HepG2 (cell line): ENCODE measurements around the gene PLEKHG5. TPM values are rescaled to one million over a fixed set of nuclear protein-coding genes. Genes with fewer than 3 reads are reported as not detected.

Source experiments
- DRAP1 ChIP-seq: IDR thresholded peaks from 2 replicates; pipeline ENCODE4 v1.6.1; 2016; ENCODE audit warnings: missing genetic modification reagents, missing compliant biosample characterization
- GRHL1 ChIP-seq: sonication (generic); formaldehyde crosslinking; conservative IDR thresholded peaks from 2 replicates; pipeline ENCODE4 v1.8.0; 2022; ENCODE audit warnings: missing genetic modification reagents
- HOMEZ ChIP-seq: IDR thresholded peaks from 2 replicates; pipeline ENCODE4 v1.6.1; 2016; ENCODE audit warnings: low read depth
- KIAA2018 ChIP-seq: sonication (generic); formaldehyde crosslinking; IDR thresholded peaks from 2 replicates; pipeline ENCODE4 v1.5.0; 2020; ENCODE audit warnings: mild to moderate bottlenecking, missing genetic modification reagents, borderline replicate concordance
- NR2F1 ChIP-seq, 2 experiments: fragments of 450-650 bp in 1 of 2; formaldehyde crosslinking in 1 of 2; IDR thresholded peaks; 2 replicates each; pipeline versions ENCODE4 v1.5.0 to v1.6.1; 2016 to 2020; ENCODE audit warnings: mild to moderate bottlenecking in 1 of 2, missing compliant biosample characterization in 1 of 2, missing genetic modification reagents in 1 of 2, moderate library complexity in 1 of 2
- PRDM15 ChIP-seq: sonication (generic); formaldehyde crosslinking; IDR thresholded peaks from 2 replicates; pipeline ENCODE4 v1.4.0; 2020; ENCODE audit warnings: missing genetic modification reagents
- ZNF124 ChIP-seq: sonication (generic); formaldehyde crosslinking; IDR thresholded peaks from 2 replicates; pipeline ENCODE4 v1.4.0; 2020; ENCODE audit warnings: missing genetic modification reagents
- ZNF18 ChIP-seq: sonication (generic); formaldehyde crosslinking; IDR thresholded peaks from 2 replicates; pipeline ENCODE4 v1.8.0; 2022; ENCODE audit warnings: mild to moderate bottlenecking, missing genetic modification reagents; ENCODE audit not compliant: insufficient replicate concordance
- ZNF616 ChIP-seq: sonication (generic); formaldehyde crosslinking; IDR thresholded peaks from 2 replicates; pipeline ENCODE4 v1.5.0; 2020; ENCODE audit warnings: low read depth, mild to moderate bottlenecking, missing genetic modification reagents
- polyA plus RNA-seq, 8 experiments: library from polyadenylated mRNA; depleted of rRNA in 3 of 8; stranded (reverse) in 7 of 8; unstranded in 1 of 8; fragments of >200 nt; fragmentation: Illumina TruSeq in 4 of 8; extraction: Trizol in 4 of 8; gene quantifications; 2 replicates each; pipeline versions ENCODE4 v1.2.1 to v1.2.3, GENCODE V29; 2011 to 2016; ENCODE audit warnings: low read depth in 4 of 8, missing spikeins in 1 of 8, mixed read lengths in 1 of 8; ENCODE audit not compliant: insufficient read depth in 1 of 8
- total RNA-seq, 5 experiments: library from RNA; depleted of rRNA; stranded (reverse); fragments of >200 nt; fragmentation: Illumina TruSeq; extraction: Trizol; gene quantifications; 2 replicates each; pipeline ENCODE4 v1.2.3, GENCODE V29; 2016; ENCODE audit warnings: low read depth in 1 of 5

Gene PLEKHG5
- total and polyA plus RNA-seq, 2 of the 13 experiments (the other 11 are each of a cell fraction or from before 2014, with no cell fraction given) = 1.9 to 3.5 TPM

GRCh38 chr1:6462412-6463119 lies 28.9 kb downstream of the PLEKHG5 start (continued):
- TF ChIP-seq HOMEZ (CRISPR knock-in tag) (no peak), ZNF18 (no peak), NR2F1 (CRISPR knock-in tag; IDR thresholded peaks at IDR 0.05) (no peak), KIAA2018 (CRISPR knock-in tag) (no peak), ZNF616 (CRISPR knock-in tag) (0 out of 2 replicates have a peak, but pooled peaks have one; percentile 8), ZNF124 (CRISPR knock-in tag) (no peak), DRAP1 (CRISPR knock-in tag) (no peak), GRHL1 (CRISPR knock-in tag) (no peak), PRDM15 (CRISPR knock-in tag) (no peak)
